OCI-LY1 (cell line): ENCODE data around the gene RYR1.

Experiments
- H2AFZ ChIP-seq: fragments of 200-600 bp; sonication (generic), shearing (Covaris generic); 2 replicates; pipeline ENCODE4 v1.6.0; 2014; ENCODE audit warnings: antibody characterized with exemption, mild to moderate bottlenecking, low read length
- H3F3A ChIP-seq: fragments of 200-600 bp; sonication (generic), shearing (Covaris generic); 2 replicates; pipeline ENCODE4 v1.6.0; 2014; ENCODE audit warnings: mild to moderate bottlenecking, antibody characterized with exemption, low read length, moderate library complexity; ENCODE audit not compliant: insufficient read depth
- H3K27ac ChIP-seq: fragments of 200-600 bp; sonication (generic); 2 replicates; pipeline ENCODE4 v1.5.1; 2014; ENCODE audit warnings: low read length, mixed run types, mild to moderate bottlenecking, low read depth; ENCODE audit not compliant: poor library complexity, severe bottlenecking
- H3K27me3 ChIP-seq: fragments of 200-600 bp; sonication (generic); 2 replicates; pipeline ENCODE4 v1.6.0; 2014; ENCODE audit warnings: antibody characterized with exemption, mild to moderate bottlenecking, low read length, moderate library complexity; ENCODE audit not compliant: insufficient read depth
- H3K36me3 ChIP-seq: fragments of 200-600 bp; sonication (generic); 2 replicates; pipeline ENCODE4 v1.6.1; 2014; ENCODE audit warnings: mild to moderate bottlenecking, antibody characterized with exemption, low read length, moderate library complexity, mixed read lengths; ENCODE audit not compliant: insufficient read depth
- H3K4me1 ChIP-seq: fragments of 200-600 bp; sonication (generic); 2 replicates; pipeline ENCODE4 v1.5.1; 2014; ENCODE audit warnings: mild to moderate bottlenecking, low read length, moderate library complexity; ENCODE audit not compliant: insufficient read depth, severe bottlenecking
- H3K4me2 ChIP-seq: fragments of 200-600 bp; sonication (generic), shearing (Covaris generic); 2 replicates; pipeline ENCODE4 v1.6.1; 2014; ENCODE audit warnings: low read length
- H3K4me3 ChIP-seq: fragments of 200-600 bp; sonication (generic); 2 replicates; pipeline ENCODE4 v1.5.1; 2014; ENCODE audit warnings: low read length, low read depth, mild to moderate bottlenecking, mixed read lengths; ENCODE audit not compliant: poor library complexity, severe bottlenecking
- H3K79me2 ChIP-seq: fragments of 200-600 bp; shearing (Covaris generic); 2 replicates; pipeline ENCODE4 v1.6.1; 2016; ENCODE audit warnings: mixed run types, low read length, mixed read lengths; ENCODE audit not compliant: insufficient read depth
- H3K9ac ChIP-seq: fragments of 200-600 bp; sonication (generic), shearing (Covaris generic); 2 replicates; pipeline ENCODE4 v1.6.1; 2014; ENCODE audit warnings: mild to moderate bottlenecking, low read length, mixed read lengths
- H3K9me2 ChIP-seq: fragments of 200-600 bp; sonication (generic), shearing (Covaris generic); 2 replicates; pipeline ENCODE4 v1.6.1; 2014; ENCODE audit warnings: low read depth, mild to moderate bottlenecking, low read length, mixed read lengths
- H3K9me3 ChIP-seq: fragments of 200-600 bp; shearing (Covaris generic); 2 replicates; pipeline ENCODE4 v1.6.1; 2014; ENCODE audit warnings: low read length, mixed read lengths
- H4K20me1 ChIP-seq: fragments of 200-600 bp; sonication (generic), shearing (Covaris generic); 2 replicates; pipeline ENCODE4 v1.6.0; 2016; ENCODE audit warnings: mild to moderate bottlenecking, low read length; ENCODE audit not compliant: insufficient read depth
- EZH2 ChIP-seq: fragments of 200-600 bp; sonication (generic), shearing (Covaris generic); IDR thresholded peaks from 2 replicates; pipeline ENCODE4 v1.8.0; 2017; ENCODE audit warnings: borderline replicate concordance, mixed run types, mild to moderate bottlenecking, antibody characterized with exemption, low read length, moderate library complexity, mixed read lengths
- TF ChIP-seq, protein P1 (sequence below): fragments of 200-600 bp; sonication (generic), shearing (Covaris generic); IDR thresholded peaks from 2 replicates; pipeline ENCODE4 v1.5.1; 2017; ENCODE audit warnings: mild to moderate bottlenecking, antibody characterized with exemption, low read length, moderate library complexity, mixed read lengths

The RYR1 gene

DNA sequence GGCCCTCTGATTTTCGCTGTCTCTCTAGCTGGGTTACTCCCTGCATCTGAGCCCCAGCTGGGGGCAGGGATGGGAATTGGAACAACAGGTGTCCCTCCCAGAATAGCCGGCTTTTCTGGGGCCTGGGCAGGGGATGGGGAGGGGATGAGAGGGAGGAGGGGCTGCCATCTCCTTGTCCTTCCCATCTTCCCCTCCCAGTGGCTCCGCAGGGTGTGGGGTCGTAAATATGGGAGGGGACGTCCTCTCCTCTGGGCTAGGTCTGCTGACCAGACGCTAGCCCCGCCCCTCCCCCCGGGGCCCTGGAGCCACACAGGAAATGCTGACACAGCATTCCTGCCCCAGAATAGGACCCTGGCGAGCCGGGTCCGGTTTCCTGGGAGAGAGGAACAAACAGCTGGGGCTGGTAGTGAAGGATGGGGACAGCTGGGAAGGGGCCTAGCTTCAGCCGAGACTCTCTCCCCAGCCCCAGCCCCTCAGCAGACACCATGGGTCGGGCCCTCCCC is 1.1 kb downstream of the RYR1 start:
- no peak overlapping the region for H3K4me3 ChIP-seq
- H3K4me2 ChIP-seq, result no peak overlapping the region
- no peak overlapping the region for H3K9ac ChIP-seq

DNA sequence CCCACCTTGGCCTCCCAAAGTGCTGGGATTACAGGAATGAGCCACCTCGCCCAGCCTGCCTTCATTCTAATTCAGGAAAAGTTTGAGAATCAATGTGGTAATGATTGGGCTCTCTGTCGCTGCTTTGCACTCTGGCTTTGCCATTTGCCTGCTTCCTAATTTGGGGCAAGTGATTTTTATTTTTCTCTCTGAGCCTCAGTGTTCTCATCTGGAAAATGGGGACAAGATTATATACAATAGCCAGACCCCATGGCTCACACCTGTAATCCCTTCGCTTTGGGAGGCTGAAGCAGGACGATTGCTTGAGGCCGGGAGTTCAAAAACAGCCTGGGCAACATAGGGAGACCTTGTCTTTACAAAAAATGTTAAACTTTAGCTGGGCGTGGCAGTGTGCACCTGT is 3.8 kb downstream of the RYR1 start:
- TF ChIP-seq, protein P1, sequence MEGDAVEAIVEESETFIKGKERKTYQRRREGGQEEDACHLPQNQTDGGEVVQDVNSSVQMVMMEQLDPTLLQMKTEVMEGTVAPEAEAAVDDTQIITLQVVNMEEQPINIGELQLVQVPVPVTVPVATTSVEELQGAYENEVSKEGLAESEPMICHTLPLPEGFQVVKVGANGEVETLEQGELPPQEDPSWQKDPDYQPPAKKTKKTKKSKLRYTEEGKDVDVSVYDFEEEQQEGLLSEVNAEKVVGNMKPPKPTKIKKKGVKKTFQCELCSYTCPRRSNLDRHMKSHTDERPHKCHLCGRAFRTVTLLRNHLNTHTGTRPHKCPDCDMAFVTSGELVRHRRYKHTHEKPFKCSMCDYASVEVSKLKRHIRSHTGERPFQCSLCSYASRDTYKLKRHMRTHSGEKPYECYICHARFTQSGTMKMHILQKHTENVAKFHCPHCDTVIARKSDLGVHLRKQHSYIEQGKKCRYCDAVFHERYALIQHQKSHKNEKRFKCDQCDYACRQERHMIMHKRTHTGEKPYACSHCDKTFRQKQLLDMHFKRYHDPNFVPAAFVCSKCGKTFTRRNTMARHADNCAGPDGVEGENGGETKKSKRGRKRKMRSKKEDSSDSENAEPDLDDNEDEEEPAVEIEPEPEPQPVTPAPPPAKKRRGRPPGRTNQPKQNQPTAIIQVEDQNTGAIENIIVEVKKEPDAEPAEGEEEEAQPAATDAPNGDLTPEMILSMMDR, result no peak
- TF ChIP-seq EZH2, result no peak

More for the DNA sequence above, 1.1 kb downstream of the RYR1 start:
- H3K36me3 ChIP-seq, result no peaks in the 10 kb centered on the region
- H3F3A ChIP-seq, result no peaks in the 10 kb centered on the region
- no peak overlapping the region for H3K27ac ChIP-seq
- no peaks in the 10 kb centered on the region for H3K9me3 ChIP-seq
- H2AFZ ChIP-seq, result no peak overlapping the region
- H3K79me2 ChIP-seq, result no peaks in the 10 kb centered on the region
- no peaks in the 10 kb centered on the region for H4K20me1 ChIP-seq
- TF ChIP-seq, protein P1, result no peak
- TF ChIP-seq EZH2, result no peak
- H3K27me3 ChIP-seq, result no peaks in the 10 kb centered on the region; the same call in 1 of the 2 replicates
- no peaks in the 10 kb centered on the region for H3K9me2 ChIP-seq
- H3K4me1 ChIP-seq, result peaks cover 3% of the 10 kb centered on the region

DNA sequence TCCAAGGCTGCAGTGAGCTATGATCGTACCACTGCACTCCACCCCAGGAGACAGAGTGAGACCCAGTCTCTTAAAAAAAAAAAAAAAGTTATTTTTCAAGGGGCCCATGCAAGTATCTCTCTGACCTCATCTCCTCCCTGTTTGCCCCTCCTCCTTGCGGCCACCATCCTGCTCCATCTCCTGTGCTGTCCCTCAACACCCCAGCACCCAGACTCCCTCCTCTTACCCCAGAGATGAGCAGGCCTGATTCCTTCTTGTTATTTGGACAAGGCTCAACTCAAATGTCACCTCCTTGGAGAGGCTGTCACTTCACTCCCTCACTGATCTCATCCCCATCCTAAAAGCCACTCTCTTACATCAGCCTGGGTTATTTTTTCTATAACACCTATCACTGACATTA is 4.4 kb downstream of the RYR1 start:
- Histone ChIP-seq H3K36me3 (no peaks in the 10 kb centered on the region), H3K9me3 (no peaks in the 10 kb centered on the region), H4K20me1 (no peaks in the 10 kb centered on the region), H3K4me1 (no peaks in the 10 kb centered on the region), H3F3A (no peaks in the 10 kb centered on the region), H3K79me2 (no peaks in the 10 kb centered on the region), H3K27ac (no peak overlapping the region), H3K9me2 (no peaks in the 10 kb centered on the region), H3K4me2 (no peak overlapping the region), H2AFZ (no peak overlapping the region), H3K9ac (no peak overlapping the region), H3K27me3 (no peaks in the 10 kb centered on the region; the same call in 1 of the 2 replicates), H3K4me3 (no peak overlapping the region)
- TF ChIP-seq, protein P1, result no peak
- no peak for TF ChIP-seq EZH2

More for the DNA sequence above, 3.8 kb downstream of the RYR1 start:
- no peak overlapping the region for H3K9ac ChIP-seq
- no peaks in the 10 kb centered on the region for H3K79me2 ChIP-seq
- H3K4me2 ChIP-seq, result no peak overlapping the region
- H3K27ac ChIP-seq, result no peak overlapping the region
- H3F3A ChIP-seq, result no peaks in the 10 kb centered on the region
- no peaks in the 10 kb centered on the region for H3K36me3 ChIP-seq
- no peak overlapping the region for H2AFZ ChIP-seq
- H3K27me3 ChIP-seq, result no peaks in the 10 kb centered on the region; the same call in 1 of the 2 replicates
- no peaks in the 10 kb centered on the region for H3K4me1 ChIP-seq
- H3K9me2 ChIP-seq, result no peaks in the 10 kb centered on the region
- no peak overlapping the region for H3K4me3 ChIP-seq
- H3K9me3 ChIP-seq, result no peaks in the 10 kb centered on the region
- H4K20me1 ChIP-seq, result no peaks in the 10 kb centered on the region
